Mucosa of descending colon (tissue), 3 donors: ENCODE data around the gene MEX3C. TPM values are rescaled to one million over a fixed set of nuclear protein-coding genes. Genes with fewer than 3 reads are reported as not detected.

Source experiments
- ATAC-seq: fragments of 200-7000 bp; cut with Tn5 transposase; one replicate; pipeline ENCODE4 v1.9.1; 2020; ENCODE audit warnings: mild to moderate bottlenecking, moderate library complexity
- DNase-seq, 3 donors: peaks; one replicate each; pipeline ENCODE4 v3.0.0-alpha.2; 2020
- H3K36me3 ChIP-seq: fragments of 200-600 bp; one replicate; pipeline ENCODE4 v1.8.0; 2021; ENCODE audit warnings: low read depth, mild to moderate bottlenecking
- H3K4me1 ChIP-seq: fragments of 200-600 bp; one replicate; pipeline ENCODE4 v1.8.0; 2021; ENCODE audit warnings: low read depth, mild to moderate bottlenecking
- H3K4me3 ChIP-seq: fragments of 200-600 bp; one replicate; pipeline ENCODE4 v1.8.0; 2021; ENCODE audit warnings: mild to moderate bottlenecking
- H3K9me3 ChIP-seq: fragments of 200-600 bp; one replicate; pipeline ENCODE4 v1.8.0; 2021; ENCODE audit warnings: mild to moderate bottlenecking
- CTCF ChIP-seq: fragments of 200-600 bp; IDR thresholded peaks from one replicate; pipeline ENCODE4 v1.8.0; 2022; ENCODE audit warnings: antibody characterized with exemption, mild to moderate bottlenecking
- intact Hi-C, 2 donors: fragments of 100-400 bp; cut with DNase I in 1 of 2; cut with micrococcal nuclease in 1 of 2; formaldehyde crosslinking; loops; one replicate each; pipeline versions ENCODE4 v1.11.0 to v1.11.1; 2022; cut with DNase I, micrococcal nuclease
- long read RNA-seq, 2 donors: library from polyadenylated mRNA; unstranded; transcript quantifications; one replicate each; pipeline ENCODE4 v2.0.0, GENCODE V29; 2019 to 2021
- total RNA-seq, 3 donors: library from RNA; stranded (reverse); fragmentation: NEBNext Ultra II Directional in 2 of 3; extraction: Animal tissue kit (Norgen Biotek cat#: 25700) in 2 of 3; gene quantifications; one replicate each; pipeline versions ENCODE4 v1.2.1 to v1.2.4, GENCODE V29; 2021 to 2023
- donor health status: DM: no; HTN: no; CAD: no; lungs with moderate emphysema.
- donor health status: DM: no; HTN: no; CAD: no.
- donor health status: DM: no; HTN: yes; CAD: no.

Gene MEX3C
- 10 to 100 TPM; 20.8 to 30.1 (median 27.0) TPM for total RNA-seq
- long read RNA-seq, donor 1, transcript MEX3C-201 (2 exons, 3,781 nt) = major isoform, 6 of 8 reads
- long read RNA-seq, donor 1, partial matches to known transcripts = 0 of 8 reads
- long read RNA-seq, donor 1, other reads (novel, unspliced or antisense) = 2 of 8 reads
- long read RNA-seq, donor 2, partial matches to known transcripts = 0 of 2 reads
- long read RNA-seq, donor 2, other reads (novel, unspliced or antisense) = 1 of 2 reads

GRCh38 chr18:51197661-51198424, at the start of gene MEX3C:
Gene MEX3C (minus strand): TSS chr18:51197681. CDS start chr18:51197320, 361 bp downstream.
- peak; percentile 89 for ATAC-seq
- DNase-seq = peak; percentile 99
- no peaks in the 10 kb centered on the region for H3K9me3 ChIP-seq
- H3K4me1 ChIP-seq = peaks cover 5% of the 10 kb centered on the region
- H3K36me3 ChIP-seq = no peaks in the 10 kb centered on the region
- intact Hi-C loops = no loop called here
- H3K4me3 ChIP-seq = peak within 1 kb of the TSS; percentile 71
- TF ChIP-seq CTCF = peak; percentile 16

GRCh38 chr18:51241226-51241625, 43.7 kb upstream of the MEX3C start:
- no peak overlapping the region for H3K4me3 ChIP-seq
- DNase-seq = no peak
- intact Hi-C loops = no loop called here
- H3K4me1 ChIP-seq = no peaks in the 10 kb centered on the region
- no peaks in the 10 kb centered on the region for H3K36me3 ChIP-seq
- ATAC-seq = no peak
- TF ChIP-seq CTCF = no peak
- no peaks in the 10 kb centered on the region for H3K9me3 ChIP-seq

DNA sequence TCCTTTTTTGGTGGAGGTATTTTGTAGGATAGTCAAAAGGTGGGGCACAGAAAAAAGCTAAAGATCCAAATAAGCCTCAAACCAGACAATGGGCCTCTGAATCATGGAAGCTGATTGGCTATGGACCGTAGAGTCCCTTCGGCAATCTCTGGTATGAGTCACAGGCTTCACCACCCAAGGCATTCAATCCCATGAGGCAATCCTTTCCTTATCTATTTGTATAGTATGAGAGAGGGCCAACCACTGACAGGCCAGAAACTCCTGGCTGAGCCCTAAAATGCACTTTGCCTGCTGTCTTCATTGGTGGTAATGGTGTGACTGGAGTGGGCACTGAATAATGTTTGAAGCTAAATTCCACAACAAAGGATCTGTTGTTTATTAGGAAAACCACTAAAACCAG, 38.7 kb upstream of the MEX3C start:
- no peak for TF ChIP-seq CTCF
- ATAC-seq (no peak), DNase-seq (no peak)
- no peaks in the 10 kb centered on the region for H3K36me3 ChIP-seq
- no peak overlapping the region for H3K4me3 ChIP-seq
- no peaks in the 10 kb centered on the region for H3K9me3 ChIP-seq
- H3K4me1 ChIP-seq = no peaks in the 10 kb centered on the region
- intact Hi-C loops = no loop called here

- TF ChIP-seq CTCF = no peak
- no peak for ATAC-seq
- no peaks in the 10 kb centered on the region for H3K36me3 ChIP-seq
Measured at GRCh38 chr18:51235009-51235789, 37.7 kb upstream of the MEX3C start.

DNA sequence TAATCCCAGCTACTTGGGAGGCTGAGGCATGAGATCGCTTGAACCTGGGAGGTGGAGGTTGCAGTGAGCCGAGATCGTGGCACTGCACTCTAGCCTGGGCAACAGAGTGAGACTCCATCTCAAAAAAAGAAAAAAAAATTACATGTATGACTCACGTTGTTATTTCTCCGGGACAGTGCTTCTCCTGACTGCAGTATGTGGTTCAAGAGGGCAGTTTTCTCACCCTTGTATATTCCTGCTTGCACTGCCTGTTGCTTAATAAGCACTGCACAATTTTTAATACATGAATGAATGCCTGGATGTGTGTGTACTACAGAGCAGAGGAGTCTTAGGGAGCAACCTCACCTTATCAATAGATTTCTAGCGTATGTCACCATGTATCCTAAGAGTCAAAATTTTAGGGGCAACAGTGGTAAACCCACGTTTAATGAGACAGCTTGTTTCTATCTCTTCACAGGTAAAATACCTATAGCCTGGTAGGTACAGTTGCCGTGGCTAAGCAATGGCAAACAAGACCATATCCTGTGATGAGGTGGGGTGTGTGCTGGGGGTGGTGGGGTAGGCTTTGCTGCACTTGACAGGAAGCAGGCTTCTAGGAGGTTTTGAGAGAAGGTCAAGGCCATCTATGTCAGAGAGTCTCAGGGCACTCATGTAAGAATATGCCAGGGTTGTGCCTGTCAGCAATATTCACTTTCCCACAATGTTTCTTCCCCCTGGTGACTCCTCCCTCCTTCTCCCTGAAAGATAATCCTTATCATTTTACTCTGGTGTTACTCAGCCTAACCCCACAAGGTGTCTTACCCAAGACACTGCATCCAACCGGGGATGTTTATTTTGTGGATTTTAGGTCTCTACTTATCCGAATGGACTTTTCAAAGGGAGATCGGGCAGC, 36.9 kb upstream of the MEX3C start:
- intact Hi-C loops = no loop called here
- DNase-seq (no peak), ATAC-seq (no peak)
- Histone ChIP-seq H3K4me3 (no peak overlapping the region), H3K4me1 (no peaks in the 10 kb centered on the region), H3K9me3 (no peaks in the 10 kb centered on the region), H3K36me3 (no peaks in the 10 kb centered on the region)
- no peak for TF ChIP-seq CTCF

More at GRCh38 chr18:51235009-51235789, 37.7 kb upstream of the MEX3C start:
- no peaks in the 10 kb centered on the region for H3K9me3 ChIP-seq
- H3K4me1 ChIP-seq = no peaks in the 10 kb centered on the region
- no peak for DNase-seq
- no peak overlapping the region for H3K4me3 ChIP-seq
- intact Hi-C loops = no loop called here
